Heart left ventricle (tissue), 13 donors: Measurements from ENCODE around the gene RANBP17.

Experiments used
- CTCF ChIP-seq, 12 donors: fragments of 200-600 bp; sonication (generic) in 4 of 12; IDR thresholded peaks; one replicate each; pipeline versions ENCODE4 v1.5.0 to v1.8.0; 2018 to 2022; ENCODE audit warnings: antibody characterized with exemption in 12 of 12, mild to moderate bottlenecking in 5 of 12
- POLR2A ChIP-seq, 2 donors: fragments of 450-650 bp; IDR thresholded peaks; one replicate each; pipeline ENCODE4 v1.6.1; 2017; ENCODE audit warnings: antibody characterized with exemption in 2 of 2, mild to moderate bottlenecking in 2 of 2, moderate library complexity in 2 of 2
- donor health status: ischemic (EF 13 %, LVEDD 7.1; RV severe dilation, severe dysfunction).
- donor health status: DM: no; HTN: yes; CAD: no.
- donor health status: DM: no; HTN: no; CAD: no.
- donor health status: ischemic (EF 25% LVEDD 6.9; RV normal size, moderate dysfunction).
- donor health status: ischemic (EF 25% LVEDD 5.7; RV mildly dilated, moderate dysfunction).
- donor health status: ischemic (EF 35%, LVEDD 5.7; RV mildly dilated, moderate dysfunction).
- donor health status: nonischemic (EF 11% LVEDD 7.7; RV severe dilation, severe dysfunction).
- donor health status: DM: yes; HTN: yes; CAD: no.
- donor health status: PGD.
- donor health status: ischemic (EF 29% LVEDD 5.4; RV normal size, mild dysfunction).
- donor health status: nonischemic (EF 23%, LVEDD 6.1; RV moderate dilation, normal function).

DNA sequence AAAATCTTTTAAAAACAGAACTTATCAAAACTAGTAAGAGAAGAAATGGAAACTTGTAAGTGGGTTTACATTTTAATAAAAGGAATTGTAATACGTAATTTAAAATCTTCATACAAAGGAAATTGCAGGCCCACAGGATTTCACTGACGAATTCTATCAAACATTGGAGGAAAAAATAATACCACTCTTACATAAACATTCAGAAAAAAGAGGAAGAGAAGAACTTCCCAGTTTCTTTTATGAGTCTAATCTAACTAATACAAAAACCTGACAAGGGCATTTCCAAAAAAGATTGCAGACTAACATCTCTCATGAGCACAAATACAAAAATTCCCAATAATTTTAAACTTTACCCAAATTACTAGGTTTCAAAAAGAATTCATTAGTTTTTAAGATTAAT is 149.0 kb downstream of the RANBP17 start:
- TF ChIP-seq CTCF (IDR thresholded peaks at IDR 0.05), result no peak
- TF ChIP-seq POLR2A (IDR thresholded peaks at IDR 0.05), result no peak
